Activated naive CD8-positive, alpha-beta T cell treated with anti-CD3 and anti-CD28 coated beads, Interleukin-2, amount 50 U/mL, for 24 hours (primary cell): Measurements from ENCODE around the gene CDH23.

Experiments
- ATAC-seq: fragments of 150-1000 bp; cut with Tn5 transposase; one replicate; pipeline ENCODE4 v1.10.0; 2021
- DNase-seq: peaks from one replicate; pipeline ENCODE4 v3.0.0; 2021
- H3K27ac Mint-ChIP-seq: one replicate; pipeline ENCODE4 v1.8.0; 2021; ENCODE audit warnings: mild to moderate bottlenecking, mixed read lengths
- H3K27me3 Mint-ChIP-seq: one replicate; pipeline ENCODE4 v1.8.0; 2021; ENCODE audit warnings: mixed read lengths
- H3K36me3 Mint-ChIP-seq: one replicate; pipeline ENCODE4 v1.8.0; 2021; ENCODE audit warnings: low read depth, mixed read lengths
- H3K4me1 Mint-ChIP-seq: one replicate; pipeline ENCODE4 v1.8.0; 2021; ENCODE audit warnings: mixed read lengths
- H3K4me3 Mint-ChIP-seq: one replicate; pipeline ENCODE4 v1.8.0; 2021; ENCODE audit warnings: mild to moderate bottlenecking, moderate library complexity, mixed read lengths
- H3K9me3 Mint-ChIP-seq: one replicate; pipeline ENCODE4 v1.8.0; 2021; ENCODE audit warnings: mixed read lengths

The CDH23 gene

GRCh38 chr10:71539442-71540118 is 142.9 kb downstream of the CDH23 start:
- H3K9me3 Mint-ChIP-seq, result no peaks in the 10 kb centered on the region
- H3K4me1 Mint-ChIP-seq, result peaks cover 11% of the 10 kb centered on the region
- H3K27me3 Mint-ChIP-seq, result peaks cover 5% of the 10 kb centered on the region
- no peak overlapping the region for H3K4me3 Mint-ChIP-seq
- no peak for DNase-seq
- ATAC-seq, result no peak
- H3K27ac Mint-ChIP-seq, result no peak overlapping the region
- H3K36me3 Mint-ChIP-seq, result no peaks in the 10 kb centered on the region

- no peak overlapping the region for H3K27ac Mint-ChIP-seq
- no peaks in the 10 kb centered on the region for H3K9me3 Mint-ChIP-seq
- DNase-seq (no peak), ATAC-seq (no peak)
- H3K36me3 Mint-ChIP-seq, result no peaks in the 10 kb centered on the region
- peaks cover 5% of the 10 kb centered on the region for H3K27me3 Mint-ChIP-seq
- H3K4me3 Mint-ChIP-seq, result no peak overlapping the region
- H3K4me1 Mint-ChIP-seq, result no peaks in the 10 kb centered on the region
Observed at GRCh38 chr10:71542478-71542877, 145.8 kb downstream of the CDH23 start.

GRCh38 chr10:71543608-71544170 is 147.0 kb downstream of the CDH23 start:
- H3K27me3 Mint-ChIP-seq, result peaks cover 5% of the 10 kb centered on the region
- H3K9me3 Mint-ChIP-seq, result no peaks in the 10 kb centered on the region
- no peak for DNase-seq
- no peaks in the 10 kb centered on the region for H3K4me1 Mint-ChIP-seq
- no peak for ATAC-seq
- no peak overlapping the region for H3K27ac Mint-ChIP-seq
- no peak overlapping the region for H3K4me3 Mint-ChIP-seq
- no peaks in the 10 kb centered on the region for H3K36me3 Mint-ChIP-seq

- no peak for ATAC-seq
- DNase-seq, result no peak
- H3K27ac Mint-ChIP-seq, result no peak overlapping the region
- no peaks in the 10 kb centered on the region for H3K9me3 Mint-ChIP-seq
- H3K4me1 Mint-ChIP-seq, result no peaks in the 10 kb centered on the region
- no peaks in the 10 kb centered on the region for H3K27me3 Mint-ChIP-seq
- no peak overlapping the region for H3K4me3 Mint-ChIP-seq
- no peaks in the 10 kb centered on the region for H3K36me3 Mint-ChIP-seq
Observed at GRCh38 chr10:71545001-71545400, 148.3 kb downstream of the CDH23 start.

- Mint-ChIP-seq H3K27me3 (no peaks in the 10 kb centered on the region), H3K4me1 (no peaks in the 10 kb centered on the region), H3K9me3 (no peaks in the 10 kb centered on the region), H3K27ac (no peak overlapping the region), H3K36me3 (no peaks in the 10 kb centered on the region), H3K4me3 (no peak overlapping the region)
- no peak for ATAC-seq
- DNase-seq, result no peak
Observed at GRCh38 chr10:71546220-71546619, 149.5 kb downstream of the CDH23 start.

- Mint-ChIP-seq H3K27me3 (no peaks in the 10 kb centered on the region), H3K9me3 (no peaks in the 10 kb centered on the region), H3K36me3 (no peaks in the 10 kb centered on the region), H3K27ac (no peak overlapping the region), H3K4me3 (no peak overlapping the region), H3K4me1 (no peaks in the 10 kb centered on the region)
- DNase-seq (no peak), ATAC-seq (no peak)
Observed at GRCh38 chr10:71547312-71547711, 150.6 kb downstream of the CDH23 start.

GRCh38 chr10:71547876-71548846 is 151.4 kb downstream of the CDH23 start:
- H3K9me3 Mint-ChIP-seq, result no peaks in the 10 kb centered on the region
- H3K27ac Mint-ChIP-seq, result no peak overlapping the region
- DNase-seq (peak; percentile 25), ATAC-seq (no peak)
- no peak overlapping the region for H3K4me3 Mint-ChIP-seq
- H3K4me1 Mint-ChIP-seq, result no peaks in the 10 kb centered on the region
- H3K27me3 Mint-ChIP-seq, result no peaks in the 10 kb centered on the region
- H3K36me3 Mint-ChIP-seq, result no peaks in the 10 kb centered on the region

- Mint-ChIP-seq H3K9me3 (no peaks in the 10 kb centered on the region), H3K4me1 (peaks cover 5% of the 10 kb centered on the region), H3K27me3 (no peaks in the 10 kb centered on the region), H3K27ac (no peak overlapping the region), H3K4me3 (no peak overlapping the region), H3K36me3 (no peaks in the 10 kb centered on the region)
- DNase-seq (no peak), ATAC-seq (no peak)
Observed at GRCh38 chr10:71549766-71550533, 153.2 kb downstream of the CDH23 start.

- ATAC-seq, result no peak
- H3K27ac Mint-ChIP-seq, result no peak overlapping the region
- H3K27me3 Mint-ChIP-seq, result peaks cover 3% of the 10 kb centered on the region
- no peaks in the 10 kb centered on the region for H3K9me3 Mint-ChIP-seq
- peaks cover 5% of the 10 kb centered on the region for H3K4me1 Mint-ChIP-seq
- H3K36me3 Mint-ChIP-seq, result no peaks in the 10 kb centered on the region
- H3K4me3 Mint-ChIP-seq, result no peak overlapping the region
- no peak for DNase-seq
Observed at GRCh38 chr10:71550628-71551027, 153.9 kb downstream of the CDH23 start.

- Mint-ChIP-seq H3K36me3 (no peaks in the 10 kb centered on the region), H3K4me3 (no peak overlapping the region), H3K27me3 (peaks cover 6% of the 10 kb centered on the region), H3K9me3 (no peaks in the 10 kb centered on the region), H3K4me1 (peaks cover 5% of the 10 kb centered on the region), H3K27ac (no peak overlapping the region)
- ATAC-seq (no peak), DNase-seq (no peak)
Observed at GRCh38 chr10:71551970-71552369, 155.2 kb downstream of the CDH23 start.

- ATAC-seq (no peak), DNase-seq (no peak)
- Mint-ChIP-seq H3K27me3 (peaks cover 12% of the 10 kb centered on the region), H3K27ac (no peak overlapping the region), H3K4me1 (peaks cover 5% of the 10 kb centered on the region), H3K4me3 (no peak overlapping the region), H3K9me3 (no peaks in the 10 kb centered on the region), H3K36me3 (no peaks in the 10 kb centered on the region)
Observed at GRCh38 chr10:71553432-71553831, 156.7 kb downstream of the CDH23 start.

- peak; percentile 60 for ATAC-seq
- H3K4me1 Mint-ChIP-seq, result peaks cover 5% of the 10 kb centered on the region
- H3K9me3 Mint-ChIP-seq, result no peaks in the 10 kb centered on the region
- peaks cover 17% of the 10 kb centered on the region for H3K27me3 Mint-ChIP-seq
- no peak for DNase-seq
- no peaks in the 10 kb centered on the region for H3K36me3 Mint-ChIP-seq
- H3K27ac Mint-ChIP-seq, result peak overlapping the region; percentile 70
- no peak overlapping the region for H3K4me3 Mint-ChIP-seq
Observed at GRCh38 chr10:71554671-71555070, 158.0 kb downstream of the CDH23 start.

GRCh38 chr10:71555087-71555723 is 158.5 kb downstream of the CDH23 start:
- Mint-ChIP-seq H3K27me3 (peaks cover 22% of the 10 kb centered on the region), H3K27ac (peak overlapping the region; percentile 70), H3K36me3 (no peaks in the 10 kb centered on the region), H3K4me1 (peaks cover 5% of the 10 kb centered on the region), H3K4me3 (no peak overlapping the region), H3K9me3 (no peaks in the 10 kb centered on the region)
- ATAC-seq, result peak; percentile 30
- no peak for DNase-seq

- H3K4me1 Mint-ChIP-seq, result peaks cover 5% of the 10 kb centered on the region
- DNase-seq, result no peak
- H3K9me3 Mint-ChIP-seq, result no peaks in the 10 kb centered on the region
- no peaks in the 10 kb centered on the region for H3K36me3 Mint-ChIP-seq
- peaks cover 25% of the 10 kb centered on the region for H3K27me3 Mint-ChIP-seq
- no peak overlapping the region for H3K4me3 Mint-ChIP-seq
- no peak for ATAC-seq
- no peak overlapping the region for H3K27ac Mint-ChIP-seq
Observed at GRCh38 chr10:71555724-71556119, 159.0 kb downstream of the CDH23 start.
